ENCODE measurements around the gene PLXNA4. TPM values are rescaled to one million over a fixed set of nuclear protein-coding genes. Genes with fewer than 3 reads are reported as not detected.

The PLXNA4 gene
- total and polyA plus RNA-seq, 2 donors (not counting 1 experiment from before 2014, with no cell fraction given) = not detected

DNA sequence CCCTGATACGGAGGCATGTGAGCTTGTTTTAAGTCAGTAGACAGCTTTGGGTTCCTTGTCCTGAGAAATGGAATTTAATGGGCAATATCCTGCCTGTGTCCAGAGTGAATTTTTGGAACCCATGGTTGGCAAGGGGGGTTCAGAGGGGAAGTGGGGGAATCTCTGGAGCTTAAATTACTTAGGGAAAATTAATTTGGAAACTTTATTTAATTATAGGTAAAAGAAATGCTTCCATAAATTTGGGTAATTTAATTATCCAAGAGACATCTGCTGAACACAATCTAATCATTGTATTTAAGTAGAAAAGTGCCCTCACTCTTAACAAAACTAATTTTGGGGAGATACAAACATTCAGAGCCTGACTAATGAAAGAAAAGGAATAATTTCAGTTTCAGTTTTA lies 99.7 kb downstream of the PLXNA4 start:
- H3K27ac ChIP-seq (ENCODE audit: low read length in 2 of 2) = no peak overlapping the region
- H3K4me2 ChIP-seq (replicated peaks; ENCODE audit: low read depth, low read length, poor library complexity, severe bottlenecking) = no peak overlapping the region
- TF ChIP-seq CTCF (IDR thresholded peaks at IDR 0.05) = no peak
- TF ChIP-seq EZH2 (IDR thresholded peaks at IDR 0.05; ENCODE audit: borderline replicate concordance, insufficient read depth, low read depth, low read length, poor library complexity, severe bottlenecking) = no peak
- H4K20me1 ChIP-seq (ENCODE audit: control insufficient read depth, insufficient read depth, low read length, poor library complexity, severe bottlenecking) = no peaks in the 10 kb centered on the region
- ATAC-seq (ENCODE audit: low read depth) = no peak
- no peak overlapping the region for H3K9ac ChIP-seq (ENCODE audit: low read length)
- no peaks in the 10 kb centered on the region for H3K36me3 ChIP-seq (replicated peaks in 1 of 2; ENCODE audit: control extremely low read depth in 1 of 2, control insufficient read depth in 1 of 2, extremely low read depth in 1 of 2, insufficient read depth in 2 of 2, low read length in 1 of 2)
- no peak for DNase-seq
- intact Hi-C loops (cut with micrococcal nuclease) = no loop called here
- H3K4me3 ChIP-seq (ENCODE audit: control extremely low read depth in 1 of 5, extremely low read depth in 1 of 5, insufficient read depth in 1 of 5, low read depth in 2 of 5, low read length in 4 of 5) = no peak overlapping the region
- peaks cover 0 to 8% (median 0%) of the 10 kb centered on the region in 4 experiments for H3K27me3 ChIP-seq (replicated peaks in 1 of 4; ENCODE audit: control extremely low read depth in 1 of 4, control insufficient read depth in 3 of 4, insufficient read depth in 4 of 4, low read length in 3 of 4)
- no peaks in the 10 kb centered on the region for H3K4me1 ChIP-seq (ENCODE audit: control insufficient read depth in 2 of 2, insufficient read depth in 2 of 2, low read length in 2 of 2)
- ChIA-PET CTCF (no interaction called here), POLR2A (no interaction called here)
- no peaks in the 10 kb centered on the region for H3K79me2 ChIP-seq (ENCODE audit: control insufficient read depth, insufficient read depth, low read length)
- Mint-ChIP-seq H3K27me3 (peaks cover 32% of the 10 kb centered on the region), H3K9me3 (ENCODE audit: insufficient read depth) (no peaks in the 10 kb centered on the region), H3K4me3 (no peak overlapping the region), H3K27ac (no peak overlapping the region), H3K4me1 (no peaks in the 10 kb centered on the region)
- 75% methylated on average over 1 of the region's 1 CpG for WGBS (ENCODE audit: insufficient coverage)
- no peak overlapping the region for H2AFZ ChIP-seq (ENCODE audit: insufficient read depth, low read depth, low read length, poor library complexity, severe bottlenecking)
- H3K9me3 ChIP-seq (ENCODE audit: control extremely low read depth in 1 of 3, control insufficient read depth in 2 of 3, insufficient read depth in 1 of 3, low read length in 2 of 3) = peaks cover 0 to 4% (median 0%) of the 10 kb centered on the region in 3 donors

GRCh38 chr7:132475669-132476116 lies 100.6 kb downstream of the PLXNA4 start:
- peaks cover 35% of the 10 kb centered on the region for H3K27me3 Mint-ChIP-seq
- no peak overlapping the region for H3K9ac ChIP-seq (ENCODE audit: low read length)
- H3K4me2 ChIP-seq (replicated peaks; ENCODE audit: low read depth, low read length, poor library complexity, severe bottlenecking) = no peak overlapping the region
- H3K79me2 ChIP-seq (ENCODE audit: control insufficient read depth, insufficient read depth, low read length) = no peaks in the 10 kb centered on the region
- no peaks in the 10 kb centered on the region for H4K20me1 ChIP-seq (ENCODE audit: control insufficient read depth, insufficient read depth, low read length, poor library complexity, severe bottlenecking)
- no peaks in the 10 kb centered on the region for H3K4me1 ChIP-seq (ENCODE audit: control insufficient read depth in 2 of 2, insufficient read depth in 2 of 2, low read length in 2 of 2)
- H3K27me3 ChIP-seq (replicated peaks in 1 of 4; ENCODE audit: control extremely low read depth in 1 of 4, control insufficient read depth in 3 of 4, insufficient read depth in 4 of 4, low read length in 3 of 4) = peaks cover 0 to 8% (median 0%) of the 10 kb centered on the region in 4 experiments
- ATAC-seq (ENCODE audit: low read depth) (no peak), DNase-seq (no peak)
- no peak overlapping the region for H3K27ac Mint-ChIP-seq
- no peak overlapping the region for H3K4me3 Mint-ChIP-seq
- ChIA-PET POLR2A (no interaction called here), CTCF (no interaction called here)
- no peak for TF ChIP-seq CTCF (IDR thresholded peaks at IDR 0.05)
- TF ChIP-seq EZH2 (IDR thresholded peaks at IDR 0.05; ENCODE audit: borderline replicate concordance, insufficient read depth, low read depth, low read length, poor library complexity, severe bottlenecking) = no peak
- no peaks in the 10 kb centered on the region for H3K9me3 Mint-ChIP-seq (ENCODE audit: insufficient read depth)
- no peaks in the 10 kb centered on the region for H3K4me1 Mint-ChIP-seq
- no peaks in the 10 kb centered on the region for H3K36me3 ChIP-seq (replicated peaks in 1 of 2; ENCODE audit: control extremely low read depth in 1 of 2, control insufficient read depth in 1 of 2, extremely low read depth in 1 of 2, insufficient read depth in 2 of 2, low read length in 1 of 2)
- intact Hi-C loops (cut with micrococcal nuclease) = no loop called here
- H3K27ac ChIP-seq (ENCODE audit: low read length in 2 of 2) = no peak overlapping the region
- peaks cover 0 to 4% (median 0%) of the 10 kb centered on the region in 3 donors for H3K9me3 ChIP-seq (ENCODE audit: control extremely low read depth in 1 of 3, control insufficient read depth in 2 of 3, insufficient read depth in 1 of 3, low read length in 2 of 3)
- WGBS (ENCODE audit: insufficient coverage) = 69% methylated on average over 6 of the region's 8 CpGs
- H2AFZ ChIP-seq (ENCODE audit: insufficient read depth, low read depth, low read length, poor library complexity, severe bottlenecking) = no peak overlapping the region
- H3K4me3 ChIP-seq (ENCODE audit: control extremely low read depth in 1 of 5, extremely low read depth in 1 of 5, insufficient read depth in 1 of 5, low read depth in 2 of 5, low read length in 4 of 5) = no peak overlapping the region

All from B cell (primary cell).